GM18498 (cell line): ENCODE data around the gene CDCA3.

ENCODE experiments used
- ATAC-seq: cut with Tn5 transposase; IDR thresholded peaks from one replicate; pipeline ENCODE4 v1.9.1; 2021; ENCODE audit warnings: mild to moderate bottlenecking, moderate library complexity; ENCODE audit not compliant: unreplicated experiment

Gene CDCA3

DNA sequence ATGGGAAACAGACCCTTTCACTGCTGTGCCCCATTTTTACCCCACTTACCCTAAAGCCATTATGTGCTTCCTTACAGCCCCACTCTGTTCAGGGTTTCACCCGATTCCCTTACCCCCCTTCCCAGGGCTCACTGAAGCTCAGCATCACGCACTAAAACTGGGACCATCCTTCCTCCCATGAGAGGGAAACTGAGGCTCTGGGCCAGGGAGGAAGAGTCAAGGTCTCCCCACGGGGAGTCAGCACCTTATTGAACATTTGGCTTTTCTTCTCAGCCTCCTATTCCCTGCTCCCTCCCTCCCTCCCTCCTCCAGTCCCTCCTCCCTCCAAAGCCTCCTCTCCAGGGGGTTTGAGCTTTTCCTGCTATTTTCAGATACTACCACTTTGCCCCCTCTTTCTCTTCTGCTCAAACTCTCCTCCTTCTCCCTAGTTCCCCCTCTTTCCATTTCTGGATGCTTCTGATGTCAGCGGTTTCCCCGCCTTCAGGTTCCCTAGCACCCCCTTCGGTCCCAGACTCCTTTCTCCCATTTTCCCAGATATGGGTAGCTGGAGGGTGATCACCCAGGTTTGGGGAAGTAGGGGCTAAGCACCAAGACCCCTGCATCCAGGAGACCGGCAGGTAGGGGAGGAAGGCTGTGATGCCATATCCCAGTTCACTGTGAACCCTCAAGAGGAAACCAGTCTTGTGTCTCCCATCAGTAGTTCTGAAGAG is 28.5 kb downstream of the CDCA3 start:
- ATAC-seq, result no peak

DNA sequence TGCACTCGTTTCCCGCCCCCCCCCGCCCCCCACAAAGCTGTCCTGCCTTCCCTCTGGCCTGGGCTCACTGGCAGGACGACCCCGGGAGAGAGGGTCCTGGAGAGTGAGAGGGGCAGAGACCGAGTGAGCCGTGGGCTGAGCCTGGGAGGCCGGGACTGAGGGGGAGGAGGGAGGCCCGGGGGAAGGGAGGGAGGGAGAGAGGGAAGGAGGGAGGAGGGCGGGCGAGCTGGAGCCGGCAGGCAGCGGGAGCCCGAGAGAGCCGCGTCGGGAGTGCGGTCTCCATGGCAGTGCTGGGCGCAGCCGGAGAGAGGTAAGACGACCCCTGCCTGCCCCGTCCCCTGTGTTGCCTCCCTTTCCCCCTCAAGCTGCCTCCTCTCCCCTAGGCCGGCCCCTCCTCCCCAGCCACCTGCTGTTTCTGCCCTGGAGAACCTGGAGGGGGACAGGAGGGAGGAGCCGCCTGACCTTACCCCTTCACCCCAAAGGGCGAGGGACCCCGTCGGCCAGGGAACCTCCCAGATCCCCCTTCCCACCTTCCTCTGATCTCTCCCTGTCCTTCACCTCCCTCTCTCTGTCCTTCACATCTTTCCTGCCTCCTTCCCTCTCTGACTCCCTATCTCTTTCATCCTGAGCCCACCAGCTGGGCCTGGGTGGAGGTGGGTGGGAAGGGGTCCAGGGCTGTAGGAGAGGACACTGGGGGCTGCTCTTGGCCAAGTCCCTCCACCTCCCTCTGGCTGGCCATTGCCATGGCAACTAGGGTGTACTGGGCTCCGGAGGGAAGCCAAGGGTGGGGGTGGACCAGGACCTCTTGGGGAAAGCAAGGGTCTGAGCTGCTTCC is 29.3 kb downstream of the CDCA3 start, which contains the start of gene GPR162:
Gene GPR162 (plus strand): TSS at position 231 of the 835 bp plus-strand sequence. CDS start 2,078 bp downstream, outside the sequence.
- no peak for ATAC-seq

DNA sequence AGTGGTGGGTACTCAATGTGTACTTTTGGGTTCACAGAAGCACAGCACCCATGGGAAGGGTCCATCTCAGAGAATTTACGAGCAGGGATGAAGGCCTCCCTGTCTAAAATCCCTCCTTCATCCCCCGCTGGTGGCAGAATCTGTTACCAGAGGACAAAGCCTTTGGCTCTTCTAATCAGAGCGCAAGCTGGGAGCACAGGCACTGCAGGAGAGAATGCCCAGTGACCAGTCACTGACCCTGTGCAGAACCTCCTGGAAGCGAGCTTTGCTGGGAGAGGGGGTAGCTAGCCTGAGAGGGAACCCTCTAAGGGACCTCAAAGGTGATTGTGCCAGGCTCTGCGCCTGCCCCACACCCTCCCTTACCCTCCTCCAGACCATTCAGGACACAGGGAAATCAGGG is 30.9 kb downstream of the CDCA3 start:
- no peak for ATAC-seq

DNA sequence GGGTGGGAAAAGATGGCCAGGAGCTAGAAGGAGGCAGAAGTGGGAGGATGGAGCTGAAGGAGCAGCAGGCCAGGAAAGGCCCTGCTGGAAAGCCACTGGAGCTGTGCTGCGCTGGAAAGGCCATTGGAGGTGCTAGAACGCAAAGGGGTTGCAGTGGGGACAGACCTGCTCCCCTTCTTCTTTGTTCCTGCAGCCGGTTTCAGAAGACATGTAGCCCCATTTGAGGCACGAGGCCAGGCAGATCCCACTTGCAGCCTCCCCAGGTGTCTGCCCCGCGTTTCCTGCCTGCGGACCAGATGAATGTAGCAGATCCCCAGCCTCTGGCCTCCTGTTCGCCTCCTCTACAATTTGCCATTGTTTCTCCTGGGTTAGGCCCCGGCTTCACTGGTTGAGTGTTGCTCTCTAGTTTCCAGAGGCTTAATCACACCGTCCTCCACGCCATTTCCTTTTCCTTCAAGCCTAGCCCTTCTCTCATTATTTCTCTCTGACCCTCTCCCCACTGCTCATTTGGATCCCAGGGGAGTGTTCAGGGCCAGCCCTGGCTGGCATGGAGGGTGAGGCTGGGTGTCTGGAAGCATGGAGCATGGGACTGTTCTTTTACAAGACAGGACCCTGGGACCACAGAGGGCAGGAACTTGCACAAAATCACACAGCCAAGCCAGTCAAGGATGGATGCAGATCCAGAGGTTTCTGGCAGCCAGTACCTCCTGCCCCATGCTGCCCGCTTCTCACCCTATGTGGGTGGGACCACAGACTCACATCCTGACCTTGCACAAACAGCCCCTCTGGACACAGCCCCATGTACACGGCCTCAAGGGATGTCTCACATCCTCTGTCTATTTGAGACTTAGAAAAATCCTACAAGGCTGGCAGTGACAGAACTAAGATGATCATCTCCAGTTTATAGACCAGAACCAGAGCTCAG is 31.7 kb downstream of the CDCA3 start:
- ATAC-seq, result no peak

DNA sequence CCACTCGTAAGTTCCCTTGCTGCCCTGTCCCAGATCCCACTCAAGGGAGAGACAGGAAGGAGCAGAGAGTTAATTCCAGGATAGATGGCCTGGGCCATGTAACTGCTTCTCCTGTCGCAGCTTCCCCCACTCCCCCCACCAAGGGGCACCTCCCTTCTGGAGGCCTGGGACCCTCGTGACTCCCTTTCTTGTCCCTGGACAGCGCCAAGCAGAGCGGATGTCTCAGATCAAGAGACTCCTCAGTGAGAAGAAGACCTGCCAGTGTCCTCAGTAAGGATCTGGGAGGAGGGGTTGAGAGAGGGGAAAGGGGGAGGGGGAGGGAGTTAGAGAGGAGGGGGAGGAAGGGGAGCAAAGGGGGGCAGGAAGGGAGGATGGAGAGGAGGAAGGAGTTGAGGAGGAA is 32.4 kb downstream of the CDCA3 start:
- ATAC-seq, result no peak

DNA sequence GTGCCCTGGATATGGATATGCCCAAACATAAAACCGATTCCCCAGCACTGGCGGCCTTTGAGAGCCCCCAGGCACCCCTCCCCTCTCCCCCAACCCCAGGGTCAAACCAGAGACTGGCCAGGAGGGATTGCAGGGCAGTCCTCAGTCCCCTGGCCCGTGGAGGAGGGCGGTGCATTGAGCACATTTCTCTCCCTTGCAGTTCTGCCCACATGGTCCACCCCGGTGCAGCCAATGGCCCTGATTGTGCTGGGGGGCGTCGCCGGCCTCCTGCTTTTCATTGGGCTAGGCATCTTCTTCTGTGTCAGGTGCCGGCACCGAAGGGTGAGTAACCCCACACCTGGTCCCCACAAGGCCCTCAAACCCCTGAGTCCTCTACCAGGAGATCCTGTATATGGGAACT is 32.9 kb downstream of the CDCA3 start:
- no peak for ATAC-seq

DNA sequence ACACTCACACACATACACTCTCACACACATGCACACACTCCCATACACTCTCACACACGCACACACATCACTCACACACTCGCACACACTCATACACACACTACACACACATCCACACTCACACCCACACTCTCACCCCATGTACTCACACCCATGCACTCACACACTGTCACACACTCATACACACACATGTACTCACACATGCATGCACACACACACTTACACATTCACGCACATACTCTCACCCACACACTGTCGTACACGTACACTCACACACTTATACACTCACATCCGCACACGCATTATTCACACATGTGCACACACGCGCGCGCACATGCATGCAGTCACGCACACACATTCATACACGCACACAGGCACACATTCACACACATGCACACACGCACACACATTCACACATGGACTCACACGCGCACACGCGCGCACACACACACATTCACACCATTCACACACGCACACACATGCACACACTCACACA is 33.4 kb downstream of the CDCA3 start:
- no peak for ATAC-seq

DNA sequence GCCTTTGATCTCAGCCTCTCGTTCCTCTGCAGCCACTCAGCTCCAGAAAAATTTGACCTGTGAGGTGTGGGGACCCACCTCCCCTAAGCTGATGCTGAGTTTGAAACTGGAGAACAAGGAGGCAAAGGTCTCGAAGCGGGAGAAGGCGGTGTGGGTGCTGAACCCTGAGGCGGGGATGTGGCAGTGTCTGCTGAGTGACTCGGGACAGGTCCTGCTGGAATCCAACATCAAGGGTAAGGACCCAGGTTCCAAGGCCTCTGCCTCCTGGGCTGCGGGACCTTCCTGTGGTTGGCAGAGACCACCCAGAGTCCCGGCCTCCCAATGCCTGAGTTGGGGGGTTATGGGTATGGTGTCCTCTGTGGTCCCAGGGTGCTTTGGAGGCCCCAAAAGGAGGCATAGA is 34.0 kb downstream of the CDCA3 start:
- no peak for ATAC-seq

DNA sequence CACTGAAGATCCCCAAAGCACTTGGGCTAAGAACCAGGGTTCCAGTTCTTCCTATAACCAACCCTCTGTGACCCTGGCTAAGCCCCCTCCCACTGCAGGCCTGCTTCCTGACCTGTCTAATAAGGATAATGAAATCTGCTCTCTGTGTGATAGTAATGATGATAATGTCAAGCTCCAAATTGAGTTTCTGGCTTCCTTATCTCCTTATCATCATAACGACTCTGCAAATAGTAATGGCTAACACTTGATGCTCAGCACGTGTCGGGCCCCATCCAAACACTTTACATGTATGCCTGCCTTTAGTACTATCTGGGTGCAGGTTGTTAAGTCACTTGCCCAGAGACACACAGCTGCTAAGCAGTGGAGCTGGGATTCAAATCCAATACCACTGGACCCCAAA is 34.5 kb downstream of the CDCA3 start:
- no peak for ATAC-seq

DNA sequence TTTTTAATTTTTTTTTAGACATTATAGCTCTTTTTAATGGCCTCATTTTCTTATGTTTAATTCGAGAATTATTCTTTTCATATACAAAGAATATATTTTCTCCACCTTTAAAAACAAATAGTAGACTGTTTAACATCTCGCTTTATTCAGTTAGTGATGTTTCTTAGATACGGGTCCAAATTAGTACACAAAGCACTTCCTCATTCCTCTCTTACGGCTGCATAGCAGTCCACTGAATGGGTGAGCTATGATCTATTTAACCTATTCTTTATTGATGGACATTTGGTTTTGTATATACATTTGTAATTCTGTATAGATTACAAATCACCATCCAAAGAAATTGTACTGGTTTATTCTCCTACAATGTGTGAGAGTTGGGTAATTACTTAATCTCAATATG is 37.7 kb downstream of the CDCA3 start:
- ATAC-seq, result no peak

DNA sequence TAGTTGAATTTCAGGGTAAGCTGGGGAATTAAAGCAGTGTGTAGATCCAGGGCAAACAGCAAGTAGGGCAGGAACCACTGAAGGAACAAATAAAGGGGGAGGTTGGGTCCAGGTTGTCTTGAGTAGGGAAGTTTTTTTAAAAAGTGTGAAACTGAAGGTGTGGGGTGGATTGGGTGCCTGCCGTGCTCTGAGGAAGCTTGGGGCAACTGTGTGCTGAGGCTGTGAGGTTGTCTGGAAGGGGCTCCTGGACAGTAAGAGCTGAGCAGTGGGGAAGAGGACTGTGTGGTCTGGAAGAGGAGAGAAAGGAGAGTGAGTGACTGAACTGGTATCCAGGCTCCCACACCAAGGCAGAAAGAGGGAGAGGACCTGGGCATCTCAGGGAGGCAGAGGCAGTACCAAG is 40.3 kb downstream of the CDCA3 start:
- ATAC-seq, result no peak

DNA sequence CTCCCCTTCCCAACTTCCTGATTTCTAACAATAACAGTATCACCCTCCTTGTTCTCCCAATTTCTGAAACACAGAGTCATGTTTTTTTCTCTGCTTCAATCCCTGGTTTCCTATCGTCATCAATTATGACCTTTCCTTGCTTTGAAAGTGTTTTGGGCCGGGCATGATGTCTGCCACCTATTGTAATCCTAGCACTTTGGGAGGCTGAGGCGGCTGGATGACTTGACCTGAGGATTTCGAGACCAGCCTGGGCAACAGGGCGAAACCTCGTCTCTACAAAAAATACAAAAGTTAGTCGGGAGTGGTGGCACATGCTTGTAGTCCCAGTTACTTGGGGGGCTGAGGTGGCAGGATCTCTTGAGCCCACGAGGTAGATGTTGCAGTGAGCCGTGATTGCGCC is 42.0 kb downstream of the CDCA3 start:
- no peak for ATAC-seq

DNA sequence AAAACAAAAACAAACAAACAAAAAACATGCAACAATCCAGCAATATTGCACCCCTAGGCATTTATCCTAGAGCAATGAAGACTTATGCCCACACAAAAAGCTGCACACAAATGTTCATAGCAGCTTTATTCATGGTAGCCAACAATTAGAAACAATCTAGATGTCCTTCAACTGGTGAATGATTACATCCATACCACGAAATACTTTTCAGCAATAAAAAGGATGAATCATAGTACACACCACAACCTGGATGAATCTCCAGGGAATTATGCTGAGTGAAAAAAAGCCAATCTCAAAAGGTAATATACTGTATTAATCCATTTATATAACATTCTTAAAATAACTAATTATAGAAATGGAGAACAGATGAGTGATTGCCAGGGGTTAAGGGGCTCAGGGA is 43.9 kb downstream of the CDCA3 start:
- ATAC-seq, result no peak

DNA sequence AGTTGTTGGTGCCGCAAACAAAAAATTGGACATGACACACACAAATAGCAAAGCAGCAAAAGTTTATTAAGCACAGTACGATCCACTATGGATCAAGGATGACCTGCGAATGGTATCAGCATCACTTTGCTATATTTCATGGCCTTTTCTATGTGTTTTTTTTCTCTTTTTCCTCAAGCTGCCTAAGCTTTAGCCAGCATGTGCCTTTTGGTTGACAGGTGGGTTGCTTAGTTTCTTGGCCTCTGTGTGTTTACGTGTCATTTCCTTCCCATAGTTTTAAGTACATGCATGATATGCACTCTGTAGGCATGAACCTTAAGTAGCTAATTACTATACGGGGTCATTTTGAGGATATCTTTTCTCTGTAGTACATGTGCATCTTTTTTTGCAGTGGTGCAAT is 51.9 kb downstream of the CDCA3 start:
- ATAC-seq, result no peak
